Fibroblast of mammary gland (primary cell): ENCODE results near the gene RGS9.

Experiments
- DNase-seq: peaks from one replicate; pipeline ENCODE4 v3.0.0-alpha.2; 2010; ENCODE audit warnings: low read depth
- H3K4me3 ChIP-seq: 2 replicates; pipeline ENCODE4 v1.5.1; 2011; ENCODE audit warnings: low read depth, mild to moderate bottlenecking, low read length, moderate library complexity; ENCODE audit not compliant: control insufficient read depth
- TF ChIP-seq, protein P1 (sequence below): conservative IDR thresholded peaks from 2 replicates; pipeline ENCODE4 v1.5.1; 2011; ENCODE audit warnings: low read depth, low read length, inconsistent platforms; ENCODE audit not compliant: control insufficient read depth, insufficient read depth

RGS9 gene

DNA sequence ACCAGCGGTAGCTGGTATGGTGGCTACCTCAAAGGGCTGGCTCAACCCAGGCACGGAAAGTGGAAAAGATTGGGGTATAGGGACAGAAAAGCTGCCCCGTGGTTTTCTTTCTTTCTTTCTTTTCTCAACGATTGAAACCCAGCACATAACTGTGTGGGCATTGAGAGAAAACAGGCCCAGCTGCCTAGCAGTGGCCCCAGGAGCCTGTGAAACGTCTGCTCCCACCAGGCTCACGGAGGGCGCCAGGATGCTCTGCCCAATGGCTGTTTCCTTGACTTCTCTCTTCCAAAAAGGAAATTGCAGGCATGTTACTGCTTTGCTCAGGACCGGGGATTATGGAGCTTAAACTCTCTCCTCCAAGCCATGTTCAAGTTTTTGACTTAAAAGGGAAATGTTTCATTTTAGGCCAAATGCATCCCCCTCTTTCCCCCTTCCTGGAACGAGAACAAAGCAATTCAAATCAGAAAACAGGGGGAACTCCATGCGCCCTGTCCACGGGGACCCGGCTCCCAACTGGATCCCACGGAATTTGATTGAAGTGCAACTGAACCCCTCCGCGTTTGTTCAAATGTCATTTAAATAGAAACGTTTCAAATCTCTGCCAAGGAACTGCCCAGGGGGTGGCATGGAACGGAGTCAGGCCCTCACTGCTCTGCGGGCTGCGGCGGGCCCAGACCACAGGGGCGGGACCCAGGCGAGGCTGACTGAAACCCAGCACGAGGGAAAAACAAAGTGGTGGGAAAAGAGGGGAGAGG is 133.5 kb downstream of the RGS9 start:
- no peak overlapping the region for H3K4me3 ChIP-seq
- no peak for DNase-seq
- TF ChIP-seq, protein P1, sequence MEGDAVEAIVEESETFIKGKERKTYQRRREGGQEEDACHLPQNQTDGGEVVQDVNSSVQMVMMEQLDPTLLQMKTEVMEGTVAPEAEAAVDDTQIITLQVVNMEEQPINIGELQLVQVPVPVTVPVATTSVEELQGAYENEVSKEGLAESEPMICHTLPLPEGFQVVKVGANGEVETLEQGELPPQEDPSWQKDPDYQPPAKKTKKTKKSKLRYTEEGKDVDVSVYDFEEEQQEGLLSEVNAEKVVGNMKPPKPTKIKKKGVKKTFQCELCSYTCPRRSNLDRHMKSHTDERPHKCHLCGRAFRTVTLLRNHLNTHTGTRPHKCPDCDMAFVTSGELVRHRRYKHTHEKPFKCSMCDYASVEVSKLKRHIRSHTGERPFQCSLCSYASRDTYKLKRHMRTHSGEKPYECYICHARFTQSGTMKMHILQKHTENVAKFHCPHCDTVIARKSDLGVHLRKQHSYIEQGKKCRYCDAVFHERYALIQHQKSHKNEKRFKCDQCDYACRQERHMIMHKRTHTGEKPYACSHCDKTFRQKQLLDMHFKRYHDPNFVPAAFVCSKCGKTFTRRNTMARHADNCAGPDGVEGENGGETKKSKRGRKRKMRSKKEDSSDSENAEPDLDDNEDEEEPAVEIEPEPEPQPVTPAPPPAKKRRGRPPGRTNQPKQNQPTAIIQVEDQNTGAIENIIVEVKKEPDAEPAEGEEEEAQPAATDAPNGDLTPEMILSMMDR = no peak

DNA sequence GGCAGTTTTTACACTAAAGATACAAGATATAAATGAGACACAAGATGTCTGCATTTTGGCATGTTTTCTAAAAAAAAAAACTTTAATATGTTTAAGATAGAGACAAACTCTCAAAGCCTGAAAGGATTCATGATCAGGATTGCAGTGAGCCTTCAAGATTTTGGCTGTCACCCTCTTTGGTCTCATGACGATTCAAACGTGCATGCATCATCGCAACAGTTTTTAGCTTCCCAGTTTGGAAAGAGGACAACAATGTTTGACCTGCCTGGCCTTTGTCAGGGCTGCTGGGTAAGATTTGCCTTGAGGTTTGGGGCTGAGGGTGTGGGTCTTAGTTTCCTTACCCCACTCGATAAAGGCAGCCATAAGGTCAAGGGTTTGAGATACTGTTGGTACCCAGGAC is 134.1 kb downstream of the RGS9 start:
- peak; percentile 44 for DNase-seq
- TF ChIP-seq, protein P1 = no peak
- no peak overlapping the region for H3K4me3 ChIP-seq
